Muscle of back (tissue), 11 donors: ENCODE results near the gene MFSD2B. TPM values are rescaled to one million over a fixed set of nuclear protein-coding genes. Genes with fewer than 3 reads are reported as not detected.
"Not testable (repeated sequence)": the region's sequence is repeated elsewhere in the genome, so short reads cannot be mapped to it uniquely, and the experiment has no call there.

Experiments used
- DNase-seq, 3 donors: peaks; one replicate each; pipeline versions ENCODE4 v3.0.0 to v3.0.0-alpha.2; 2013
- polyA plus RNA-seq, 10 donors: library from polyadenylated mRNA; unstranded; fragments of 120-200 nt; gene quantifications; one replicate each; pipeline ENCODE4 v1.2.1, GENCODE V29; 2013; ENCODE audit not compliant: insufficient read length in 10 of 10

MFSD2B gene
- polyA plus RNA-seq, 10 donors = 1.8 to 3.5 (median 2.7) TPM

- no peak for DNase-seq
Observed at GRCh38 chr2:24017711-24018110, 7.8 kb downstream of the MFSD2B start.

DNA sequence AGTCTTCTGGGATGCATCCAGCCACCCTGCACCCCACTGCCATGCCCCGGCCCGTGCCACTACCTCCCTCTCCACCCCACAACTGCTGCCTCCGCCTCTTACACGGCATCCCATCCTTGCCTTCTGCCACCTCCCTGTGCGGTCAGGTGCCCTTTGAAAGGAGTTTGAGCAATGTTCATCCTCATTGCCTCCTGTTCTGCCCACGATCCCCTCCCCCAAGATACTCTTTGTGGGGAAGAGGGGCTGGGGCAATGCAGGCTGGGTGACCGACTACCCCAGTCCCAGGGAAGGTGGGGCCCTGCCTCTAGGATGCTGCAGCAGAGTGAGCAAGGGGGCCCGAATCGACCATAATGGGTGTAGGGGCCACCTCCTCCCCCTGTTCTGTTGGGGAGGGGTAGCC is 8.4 kb downstream of the MFSD2B start:
- DNase-seq = no peak

DNA sequence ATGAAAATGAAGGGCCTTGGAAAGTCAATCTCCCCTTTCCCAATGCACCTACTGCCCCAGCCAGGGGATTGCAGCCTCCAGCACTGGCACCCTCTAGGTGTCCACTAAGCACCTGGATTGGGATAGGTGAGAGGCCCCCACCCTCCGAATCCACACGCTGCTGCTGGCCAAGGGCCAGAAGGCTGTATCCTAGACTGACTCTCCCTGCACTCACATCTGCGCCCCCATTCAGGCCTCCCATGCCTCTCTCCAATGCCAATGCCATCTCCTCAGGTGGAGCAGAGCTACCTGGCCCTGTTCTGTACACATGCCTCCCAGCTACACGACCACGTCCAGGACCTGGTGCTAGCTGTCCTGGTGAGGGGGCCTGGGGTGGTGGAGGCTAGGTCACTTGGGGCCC is 9.8 kb downstream of the MFSD2B start:
- DNase-seq = no peak

- DNase-seq = no peak
Observed at GRCh38 chr2:24020244-24020643, 10.4 kb downstream of the MFSD2B start.

DNA sequence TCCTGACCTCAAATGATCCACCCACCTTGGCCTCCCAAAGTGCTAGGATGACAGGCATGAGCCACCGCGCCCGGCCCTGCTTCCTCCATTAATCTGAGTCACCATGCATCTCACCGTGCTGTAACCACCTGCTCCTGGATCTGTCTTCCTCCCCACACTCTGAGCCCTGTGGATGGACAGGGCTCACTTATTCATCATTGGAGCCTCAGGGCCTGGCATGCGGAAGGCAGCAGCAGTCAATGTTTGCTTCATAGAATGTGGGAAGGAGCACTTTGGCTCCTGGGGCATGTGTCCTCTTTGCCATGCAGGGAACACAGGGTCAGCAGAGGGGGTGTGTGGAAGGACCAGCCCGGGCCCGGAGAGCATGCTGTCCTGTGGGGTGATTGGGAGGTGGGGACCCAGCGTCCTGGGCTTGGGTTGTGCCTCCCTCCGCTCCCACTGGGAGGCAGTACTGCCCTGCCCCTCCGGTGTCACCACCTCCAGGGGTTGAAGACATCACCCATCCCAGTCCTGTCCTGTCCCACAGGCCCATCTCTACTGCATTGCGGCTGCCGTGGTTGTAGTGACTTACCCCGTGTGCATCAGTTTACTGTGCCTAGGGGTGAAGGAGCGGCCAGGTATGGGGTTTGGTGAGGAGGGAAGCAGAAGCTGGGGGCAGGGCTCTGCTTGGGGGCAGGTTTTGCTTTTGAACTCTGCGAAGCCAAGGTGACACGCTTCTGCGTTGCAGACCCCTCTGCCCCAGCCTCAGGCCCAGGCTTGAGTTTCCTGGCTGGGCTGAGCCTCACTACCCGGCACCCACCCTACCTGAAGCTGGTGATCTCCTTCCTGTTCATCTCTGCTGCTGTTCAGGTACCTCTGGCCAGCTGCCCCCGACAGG is 11.5 kb downstream of the MFSD2B start:
- no peak for DNase-seq

DNA sequence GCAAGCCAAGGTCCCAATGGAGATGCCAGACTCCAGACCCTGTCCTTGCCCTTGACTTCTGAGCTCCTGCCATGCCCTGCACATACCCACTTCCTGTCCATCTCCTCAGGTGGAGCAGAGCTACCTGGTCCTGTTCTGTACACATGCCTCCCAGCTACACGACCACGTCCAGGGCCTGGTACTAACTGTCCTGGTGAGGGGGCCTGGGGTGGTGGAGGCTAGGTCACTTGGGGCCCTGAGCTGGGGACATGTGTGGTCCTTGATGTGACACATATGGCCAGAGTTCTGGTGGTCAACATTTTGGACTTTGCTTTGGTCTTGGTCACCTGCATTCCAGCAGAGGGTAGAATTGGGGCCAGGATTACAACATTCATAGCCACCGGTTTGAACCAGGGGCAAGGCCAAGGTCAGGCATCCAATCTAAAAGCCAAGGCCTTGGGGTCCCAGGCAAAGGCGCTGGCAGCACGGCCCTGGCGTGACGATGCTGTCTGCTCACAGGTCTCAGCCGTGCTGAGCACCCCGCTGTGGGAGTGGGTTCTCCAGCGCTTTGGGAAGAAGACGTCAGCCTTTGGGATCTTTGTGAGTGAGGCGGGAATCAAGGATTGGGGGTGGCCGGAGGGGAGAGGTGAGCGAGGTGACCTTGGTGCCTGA is 12.6 kb downstream of the MFSD2B start:
- no peak for DNase-seq

GRCh38 chr2:24022975-24023575 is 13.2 kb downstream of the MFSD2B start:
- no peak for DNase-seq

DNA sequence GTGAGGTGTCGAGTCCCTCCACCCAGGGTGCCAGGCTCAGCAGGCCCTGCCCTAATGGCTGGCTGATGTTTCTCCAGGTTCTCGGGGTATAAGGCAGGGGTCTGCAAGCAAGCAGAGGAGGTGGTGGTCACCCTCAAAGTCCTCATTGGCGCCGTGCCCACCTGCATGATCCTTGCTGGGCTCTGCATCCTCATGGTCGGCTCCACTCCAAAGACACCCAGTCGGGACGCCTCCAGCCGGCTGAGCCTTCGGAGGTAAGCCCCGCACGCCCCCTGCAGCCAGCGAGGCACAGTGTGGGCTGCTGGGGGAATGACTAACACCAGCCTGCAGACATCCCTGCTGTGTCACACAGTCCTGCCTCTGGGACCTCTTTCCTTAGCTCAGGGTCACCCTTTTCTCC is 14.1 kb downstream of the MFSD2B start:
- DNase-seq = no peak

- no peak for DNase-seq
Observed at GRCh38 chr2:24024996-24025663, 15.2 kb downstream of the MFSD2B start.

DNA sequence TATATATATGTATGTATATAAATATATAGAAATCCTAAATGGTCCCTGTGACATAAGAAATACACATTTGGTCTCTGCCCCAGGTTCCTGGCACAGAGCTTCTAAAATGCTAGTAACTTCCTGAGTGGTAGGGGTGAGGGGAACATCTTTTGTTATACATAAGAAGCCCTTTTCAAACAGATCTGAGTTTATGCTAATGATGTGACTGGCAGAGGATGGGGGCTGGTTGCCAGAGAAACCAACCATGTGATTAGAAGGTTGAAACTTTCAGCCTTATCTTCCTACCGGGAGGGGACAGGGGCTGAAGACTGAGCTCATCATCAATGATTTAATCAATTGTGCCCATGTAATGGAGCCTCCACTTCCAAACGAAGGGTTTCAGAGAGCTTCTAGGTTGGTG is 16.3 kb downstream of the MFSD2B start:
- DNase-seq = no peak

DNA sequence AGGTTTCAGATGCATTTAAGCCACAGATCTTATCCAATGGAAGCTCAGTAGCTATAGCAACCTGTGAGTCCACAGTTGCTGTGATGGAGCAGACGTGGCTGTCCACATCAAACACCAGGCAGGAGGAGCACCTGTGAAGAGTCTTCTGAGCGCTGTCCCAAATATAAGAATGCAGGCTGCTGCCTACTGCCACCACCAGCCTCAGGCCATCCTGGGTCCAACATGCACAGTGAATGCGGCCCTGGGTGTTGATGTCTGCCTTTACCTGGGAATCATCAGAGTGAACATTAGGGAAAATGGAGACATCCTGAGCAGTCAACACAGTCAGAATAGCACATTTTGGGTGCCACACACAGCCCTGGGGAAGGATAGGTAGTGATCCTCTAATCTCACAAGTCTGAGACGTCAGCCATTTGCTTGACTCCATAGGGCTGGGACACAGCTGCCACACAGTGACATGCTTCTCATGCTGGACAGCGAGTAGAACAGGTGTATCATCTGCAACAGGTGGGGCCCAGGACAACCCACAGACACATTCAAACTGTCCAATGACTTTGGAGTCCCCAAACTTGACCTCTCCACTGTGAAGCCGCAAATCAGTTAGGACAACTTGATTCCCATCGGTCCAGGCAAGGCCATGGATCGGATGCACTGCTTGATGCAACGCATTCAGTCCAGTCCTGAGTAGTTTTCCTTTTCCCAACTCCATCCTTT is 29.1 kb downstream of the MFSD2B start:
- no peak for DNase-seq

- DNase-seq = no peak
Observed at GRCh38 chr2:24040511-24040910, 30.6 kb downstream of the MFSD2B start.

DNA sequence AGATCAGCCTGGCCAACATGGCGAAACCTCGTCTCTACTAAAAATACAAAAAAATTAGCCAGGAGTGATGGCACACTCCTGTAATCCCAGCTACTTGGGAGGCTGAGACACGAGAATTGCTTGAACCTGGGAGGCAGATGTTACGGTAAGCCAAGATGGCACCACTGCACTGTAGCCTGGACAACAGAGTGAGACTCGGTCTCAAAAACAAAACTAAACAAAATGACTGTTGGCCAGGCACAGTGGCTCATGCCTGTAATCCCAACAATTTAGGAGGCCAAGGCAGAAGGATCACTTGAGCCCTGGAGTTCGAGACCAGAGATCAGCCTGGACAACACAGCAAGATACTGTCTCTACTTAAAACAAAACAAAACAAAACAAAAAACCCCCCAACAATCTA is 33.2 kb downstream of the MFSD2B start:
- DNase-seq = not testable (repeated sequence)

DNA sequence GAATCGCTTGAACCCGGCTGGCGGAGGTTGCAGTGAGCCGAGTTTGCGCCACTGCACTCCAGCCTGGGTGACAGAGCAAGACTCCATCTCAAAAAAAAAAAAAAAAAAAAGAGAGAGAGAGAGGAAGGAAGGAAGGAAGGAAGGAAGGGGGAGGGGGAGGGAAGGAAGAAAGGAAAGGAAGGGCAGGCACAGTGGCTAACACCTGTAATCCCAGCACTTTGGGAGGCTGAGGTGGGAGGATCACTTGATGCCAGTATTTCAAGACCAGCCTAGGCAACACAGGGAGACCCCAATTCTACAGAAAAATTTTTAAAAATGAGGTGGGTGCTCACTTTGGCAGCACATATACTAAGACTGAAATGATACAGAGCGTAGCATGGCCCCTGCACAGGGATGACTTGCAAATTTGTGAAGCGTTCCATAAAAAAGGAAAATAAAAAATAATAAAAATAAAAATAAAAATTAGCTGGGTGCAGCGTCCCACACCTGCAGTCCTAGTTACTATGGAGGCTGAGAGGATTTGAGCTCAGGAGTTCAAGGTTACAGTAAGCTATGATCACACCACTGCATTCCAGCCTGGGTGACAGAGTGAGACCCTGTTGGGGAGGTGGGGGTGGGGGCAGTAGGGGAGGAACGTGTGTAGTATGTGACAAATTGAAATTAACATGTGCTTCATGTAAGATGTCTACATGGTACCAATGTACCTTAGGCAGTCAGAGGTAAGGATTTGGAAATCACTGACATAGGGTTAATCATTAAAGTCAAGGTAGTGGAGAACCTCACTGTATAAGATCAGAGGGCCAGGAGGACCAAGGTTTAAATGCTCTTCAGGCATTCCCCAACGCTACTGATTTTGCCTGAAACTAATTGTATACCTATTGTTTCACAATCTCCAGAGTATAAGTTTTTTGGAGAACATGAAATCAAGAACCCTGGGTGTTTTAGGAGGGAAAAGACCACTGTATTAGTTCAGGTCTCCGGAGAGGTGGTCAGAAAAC is 35.9 kb downstream of the MFSD2B start:
- DNase-seq = no peak

DNA sequence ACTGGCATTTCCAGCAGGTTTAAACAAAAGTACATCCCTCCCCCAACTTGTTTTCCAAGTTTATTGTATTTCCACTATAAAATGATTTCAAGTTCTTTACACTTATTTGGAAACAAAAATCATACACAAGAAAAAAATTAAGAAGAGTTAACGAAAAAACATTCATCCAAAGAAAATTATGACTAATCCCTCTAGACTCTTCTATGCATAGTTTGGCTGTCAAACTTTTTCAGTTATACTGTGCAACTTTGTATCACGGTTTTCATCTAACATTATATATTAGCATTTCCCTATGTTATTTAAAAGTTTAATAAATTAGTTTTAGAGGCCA is 36.7 kb downstream of the MFSD2B start:
- no peak for DNase-seq

- DNase-seq = peak; percentile 96 to 98 (median 98)
Observed at GRCh38 chr2:24046930-24047702, 37.2 kb downstream of the MFSD2B start, which contains the start of gene WDCP. TSS of gene WDCP (minus strand) at chr2:24047391. CDS start at chr2:24039494, 7,897 bp downstream.

GRCh38 chr2:24047703-24048033 is 37.8 kb downstream of the MFSD2B start:
- no peak for DNase-seq

- DNase-seq = peak in 1 of 3 donors; percentile 10
Observed at GRCh38 chr2:24048769-24049484, 39.0 kb downstream of the MFSD2B start.

- DNase-seq = peak; percentile 11 to 61 (median 27)
Observed at GRCh38 chr2:24049485-24050021, 39.7 kb downstream of the MFSD2B start, which contains the start of gene FKBP1B. TSS of gene FKBP1B (plus strand) at chr2:24049741. CDS start at chr2:24049850, 109 bp downstream.
